COLO829 (cell line): ENCODE measurements around the gene STARD8.

ENCODE experiments used
- DNase-seq: peaks from one replicate; pipeline ENCODE4 v3.0.0; 2012; ENCODE audit warnings: low spot score

The STARD8 gene

GRCh38 chrX:68753218-68753617 is 105.8 kb downstream of the STARD8 start:
- no peak for DNase-seq

DNA sequence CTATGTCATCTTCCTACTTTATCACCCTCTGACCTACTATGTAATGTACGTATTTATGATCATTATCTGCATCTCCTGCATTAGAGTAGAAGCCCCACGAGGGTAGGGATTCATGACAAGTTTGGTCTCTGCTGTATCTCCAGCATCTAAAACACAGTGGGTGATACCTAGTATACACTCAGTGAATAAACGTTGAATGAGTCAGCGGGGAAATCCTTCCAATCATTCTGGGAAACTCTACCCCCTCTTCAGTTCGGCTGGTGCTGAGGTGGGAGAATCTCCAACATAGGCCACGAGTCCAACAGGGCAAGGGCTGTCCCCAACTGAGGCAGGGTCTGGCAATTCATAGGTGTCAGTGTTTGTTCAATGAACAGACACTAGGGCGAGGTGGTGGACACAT is 106.9 kb downstream of the STARD8 start:
- DNase-seq = no peak

GRCh38 chrX:68755616-68756125 is 108.2 kb downstream of the STARD8 start:
- DNase-seq = no peak

DNA sequence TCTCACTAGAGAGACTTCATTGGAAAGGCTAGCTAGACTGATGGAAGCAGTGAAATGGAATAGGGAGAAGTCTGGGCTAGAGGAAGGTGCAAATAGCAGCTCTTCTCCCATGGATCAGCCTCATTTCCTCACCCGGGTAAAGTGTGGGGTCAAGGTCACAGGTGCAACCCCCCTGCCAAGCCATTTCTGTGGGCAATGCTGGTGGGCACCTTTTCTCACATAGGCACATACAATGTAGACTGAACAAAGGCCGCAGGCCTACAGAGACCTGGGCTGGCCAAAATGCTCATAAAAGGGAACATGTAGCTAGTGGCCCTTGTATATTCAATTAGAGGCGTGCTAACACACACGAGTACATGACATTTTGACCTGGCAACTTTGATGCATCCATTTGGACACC is 109.9 kb downstream of the STARD8 start:
- no peak for DNase-seq

DNA sequence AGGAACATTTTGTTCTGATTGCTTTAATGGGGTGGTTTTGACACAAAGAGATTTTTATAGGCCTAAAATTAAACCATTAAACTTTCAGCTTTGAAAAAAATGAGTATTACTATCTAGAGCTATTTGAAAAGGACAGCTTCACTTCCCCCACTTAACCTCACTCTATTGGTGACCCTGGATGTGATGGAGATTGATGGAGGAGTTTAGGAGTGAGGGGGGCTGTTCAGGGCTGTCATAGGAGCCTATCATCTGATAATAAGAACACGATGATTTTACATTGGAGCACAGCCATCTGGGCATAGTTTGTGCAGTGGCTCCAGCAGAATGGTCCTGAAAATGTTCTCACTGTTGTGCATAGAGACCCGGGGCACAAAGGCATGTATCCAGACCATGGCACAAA is 110.3 kb downstream of the STARD8 start:
- DNase-seq = no peak

- DNase-seq = no peak
These were observed 111.2 kb downstream of the STARD8 start for GRCh38 chrX:68758671-68759070.

- DNase-seq = no peak
These were observed 113.6 kb downstream of the STARD8 start for GRCh38 chrX:68761086-68761485.

DNA sequence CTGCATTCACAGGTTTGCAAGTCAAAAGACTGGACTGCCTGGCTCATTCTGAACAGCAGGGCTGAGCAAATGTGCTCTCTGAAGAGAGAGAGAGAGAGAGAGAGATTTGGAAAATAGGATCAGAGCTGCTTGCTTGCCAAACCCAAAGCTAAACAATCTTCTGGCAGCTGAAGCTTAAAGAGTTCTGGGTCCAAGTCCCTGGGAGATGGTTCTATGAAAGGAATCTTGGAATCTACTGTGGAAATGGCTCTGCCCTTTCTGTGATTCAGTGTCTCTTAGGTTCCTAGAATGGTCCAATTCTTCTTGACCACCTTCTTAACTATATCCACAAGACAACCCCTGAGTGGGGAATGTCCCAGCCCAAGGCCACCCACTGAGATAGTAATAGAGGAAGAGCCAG is 115.3 kb downstream of the STARD8 start:
- no peak for DNase-seq

- no peak for DNase-seq
These were observed 116.0 kb downstream of the STARD8 start for GRCh38 chrX:68763481-68763880.
